ENCODE data around the gene SLC47A2. TPM values are rescaled to one million over a fixed set of nuclear protein-coding genes. Genes with fewer than 3 reads are reported as not detected.
"Not testable (repeated sequence)": the region's sequence is repeated elsewhere in the genome, so short reads cannot be mapped to it uniquely, and the experiment has no call there.

Gene SLC47A2
- total RNA-seq, 1 experiment from 2014 or later, result 38.9 TPM

DNA sequence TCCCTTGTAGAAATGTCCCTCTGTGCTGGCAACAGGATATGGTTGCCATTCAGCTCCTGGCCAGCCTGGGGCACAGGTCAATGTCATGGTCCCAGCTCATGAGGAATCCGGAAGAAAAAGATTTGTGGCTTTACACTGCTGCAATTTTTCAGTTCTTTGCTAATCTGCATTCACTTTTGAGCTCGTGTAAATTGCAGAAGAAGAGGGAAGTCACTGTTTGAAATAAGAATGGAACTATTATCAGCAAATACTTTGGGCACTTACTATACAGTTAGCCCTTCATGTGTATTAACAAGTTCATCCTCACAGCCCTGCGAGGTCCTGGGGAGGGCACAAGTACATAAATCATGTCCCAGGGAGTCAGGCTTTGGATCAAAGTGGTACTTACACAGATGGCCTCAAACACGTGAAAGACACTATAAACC is 14.2 kb downstream of the SLC47A2 start:
- H3K9me3 ChIP-seq (ENCODE audit: insufficient read depth, low read depth), result no peaks in the 10 kb centered on the region
- DNase-seq, result no peak
- no peaks in the 10 kb centered on the region; the same call in 1 of the 2 replicates for H3F3A ChIP-seq (ENCODE audit: insufficient read depth, low read depth)
- no peak overlapping the region for H3K4me2 ChIP-seq
- TF ChIP-seq CTCF (conservative IDR thresholded peaks at IDR 0.05) (no peak), EZH2 (IDR thresholded peaks at IDR 0.05; ENCODE audit: low read depth) (no peak)
- H3K36me3 ChIP-seq (ENCODE audit: low read depth), result no peaks in the 10 kb centered on the region
- ChIA-PET POLR2A (ENCODE audit: unreplicated experiment) (interaction anchor here (0.7 kb wide), 2 partner anchors 38 to 50 kb away, joined by 6 to 12 read pairs; no protein-coding TSS in a partner anchor), CTCF (interaction anchor here (0.8 kb wide), 1 partner anchor 52 kb away, joined by 5 read pairs; no protein-coding TSS in a partner anchor)
- BruUV-seq (replicated peaks), result no TSS peak
- peaks cover 13% of the 10 kb centered on the region; the same call in 1 of the 2 replicates for H3K4me1 ChIP-seq (replicated peaks; ENCODE audit: insufficient read depth)
- H3K27me3 ChIP-seq (ENCODE audit: insufficient read depth, low read depth), result no peaks in the 10 kb centered on the region
- no peak overlapping the region for H3K27ac ChIP-seq
- no peaks in the 10 kb centered on the region for H4K20me1 ChIP-seq (ENCODE audit: insufficient read depth)
- H3K9me2 ChIP-seq (ENCODE audit: insufficient read depth), result no peaks in the 10 kb centered on the region
- no peak overlapping the region for H3K4me3 ChIP-seq
- H2AFZ ChIP-seq, result no peak overlapping the region
- intact Hi-C loops (cut with micrococcal nuclease; ENCODE audit: unreplicated experiment), result loop anchor here (5.0 kb wide), 1 partner anchor 190 kb away; no protein-coding TSS in a partner anchor
- no peaks in the 10 kb centered on the region for H3K79me2 ChIP-seq (ENCODE audit: low read depth)

DNA sequence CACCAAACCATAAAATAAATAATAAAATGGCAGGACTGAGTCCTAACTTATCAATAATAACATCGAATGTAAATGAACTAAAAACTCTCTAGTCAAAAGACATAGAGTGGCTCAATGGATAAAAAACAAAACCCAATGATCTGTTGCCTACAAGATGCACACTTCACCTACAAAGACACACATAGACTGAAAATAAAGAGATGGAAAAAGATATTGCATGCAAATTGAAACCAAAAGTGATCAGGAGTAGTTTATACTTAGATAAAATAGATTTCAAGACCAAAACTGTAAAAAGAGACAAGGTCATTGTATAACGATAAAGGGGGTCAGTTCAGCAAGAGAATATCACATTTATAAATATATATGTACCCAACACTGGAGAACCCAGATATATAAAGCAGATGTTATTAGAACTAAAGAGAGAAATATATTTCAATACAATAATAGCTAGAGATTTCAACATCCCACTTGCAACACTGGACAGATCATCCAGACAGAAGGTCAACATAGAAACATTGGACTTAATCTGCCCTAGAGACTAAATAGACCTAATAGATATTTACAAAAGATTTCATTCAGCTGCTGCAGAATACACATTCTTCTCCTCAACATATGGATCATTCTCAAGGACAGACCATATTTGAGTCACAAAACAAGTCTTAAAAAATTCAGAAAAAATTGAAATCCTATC is 29.8 kb downstream of the SLC47A2 start:
- Histone ChIP-seq H3K9me2 (ENCODE audit: insufficient read depth) (no peaks in the 10 kb centered on the region), H3K27ac (no peak overlapping the region), H3K79me2 (ENCODE audit: low read depth) (no peaks in the 10 kb centered on the region), H3K4me3 (no peak overlapping the region), H3K36me3 (ENCODE audit: low read depth) (peaks cover 10% of the 10 kb centered on the region; the same call in 1 of the 2 replicates), H2AFZ (no peak overlapping the region), H4K20me1 (ENCODE audit: insufficient read depth) (no peaks in the 10 kb centered on the region), H3F3A (ENCODE audit: insufficient read depth, low read depth) (peaks cover 4% of the 10 kb centered on the region; the same call in 1 of the 2 replicates), H3K4me2 (no peak overlapping the region), H3K4me1 (replicated peaks; ENCODE audit: insufficient read depth) (peaks cover 4% of the 10 kb centered on the region), H3K9me3 (ENCODE audit: insufficient read depth, low read depth) (peaks cover 15% of the 10 kb centered on the region), H3K27me3 (ENCODE audit: insufficient read depth, low read depth) (no peaks in the 10 kb centered on the region)
- CTCF ChIA-PET, result interaction anchor here (0.6 kb wide), 1 partner anchor 9 kb away, joined by 12 read pairs; no protein-coding TSS in a partner anchor
- BruUV-seq (replicated peaks), result no TSS peak
- no peak for DNase-seq
- POLR2A ChIA-PET (ENCODE audit: unreplicated experiment), result no interaction called here
- intact Hi-C loops (cut with micrococcal nuclease; ENCODE audit: unreplicated experiment), result no loop called here
- no peak for TF ChIP-seq CTCF (conservative IDR thresholded peaks at IDR 0.05)
- no peak for TF ChIP-seq EZH2 (IDR thresholded peaks at IDR 0.05; ENCODE audit: low read depth)

GRCh38 chr17:19684909-19685580 is 31.3 kb downstream of the SLC47A2 start:
- H3K9me2 ChIP-seq (ENCODE audit: insufficient read depth); H3K79me2 ChIP-seq (ENCODE audit: low read depth); H3K27me3 ChIP-seq (ENCODE audit: insufficient read depth, low read depth); H3K4me2 ChIP-seq; intact Hi-C loops (cut with micrococcal nuclease; ENCODE audit: unreplicated experiment); CTCF ChIA-PET; H4K20me1 ChIP-seq (ENCODE audit: insufficient read depth); POLR2A ChIA-PET (ENCODE audit: unreplicated experiment); BruUV-seq (replicated peaks); DNase-seq; H3K4me3 ChIP-seq; H2AFZ ChIP-seq; H3K27ac ChIP-seq: not testable (repeated sequence)
- H3F3A ChIP-seq (ENCODE audit: insufficient read depth, low read depth), result peaks cover 18% of the 10 kb centered on the region
- peaks cover 17% of the 10 kb centered on the region for H3K4me1 ChIP-seq (replicated peaks; ENCODE audit: insufficient read depth)
- H3K9me3 ChIP-seq (ENCODE audit: insufficient read depth, low read depth), result peaks cover 15% of the 10 kb centered on the region
- H3K36me3 ChIP-seq (ENCODE audit: low read depth), result peaks cover 14% of the 10 kb centered on the region; the same call in 1 of the 2 replicates
